ENCODE measurements around the gene CCDC59. TPM values are rescaled to one million over a fixed set of nuclear protein-coding genes. Genes with fewer than 3 reads are reported as not detected.

The CCDC59 gene
- total RNA-seq = 10 to 100 TPM; 36.6 to 41.8 TPM

GRCh38 chr12:82358200-82359114 is at the start of gene CCDC59, which contains the start of gene METTL25:
Gene CCDC59 (minus strand): TSS chr12:82358387. CDS start chr12:82358376, 11 bp downstream.
Gene METTL25 (plus strand): TSS chr12:82358529. CDS start chr12:82358566, 37 bp downstream.
- peaks cover 0 to 41% of the 10 kb centered on the region in 2 donors for H3K4me1 ChIP-seq

GRCh38 chr12:82407481-82407880 is 49.3 kb upstream of the CCDC59 start:
- no peaks in the 10 kb centered on the region for H3K4me1 ChIP-seq
- H3K27me3 ChIP-seq = no peaks in the 10 kb centered on the region
- no peaks in the 10 kb centered on the region for H3K36me3 ChIP-seq
- no peaks in the 10 kb centered on the region for H3K9me3 ChIP-seq
- no peak for DNase-seq (ENCODE audit: low spot score)
- H3K4me3 ChIP-seq = no peak overlapping the region
- H3K27ac ChIP-seq = no peak overlapping the region
- no peak for TF ChIP-seq CTCF (IDR thresholded peaks at IDR 0.05)

More at GRCh38 chr12:82358200-82359114, at the start of gene CCDC59, which contains the start of gene METTL25:
- peak; percentile 99 to 100 for TF ChIP-seq CTCF (IDR thresholded peaks at IDR 0.05)
- no peaks in the 10 kb centered on the region for H3K9me3 ChIP-seq
- peak within 1 kb of the TSS; percentile 76 to 85 for H3K4me3 ChIP-seq
- no peaks in the 10 kb centered on the region for H3K27me3 ChIP-seq
- DNase-seq (ENCODE audit: low spot score) = peak; percentile 98
- H3K27ac ChIP-seq = peak within 1 kb of the TSS; percentile 89 to 95
- peaks cover 4% of the 10 kb centered on the region for H3K36me3 ChIP-seq

- Histone ChIP-seq H3K4me1 (no peaks in the 10 kb centered on the region), H3K27ac (no peak overlapping the region), H3K4me3 (no peak overlapping the region), H3K27me3 (no peaks in the 10 kb centered on the region), H3K36me3 (no peaks in the 10 kb centered on the region), H3K9me3 (no peaks in the 10 kb centered on the region)
- DNase-seq (ENCODE audit: low spot score) = no peak
- TF ChIP-seq CTCF (IDR thresholded peaks at IDR 0.05) = no peak
Measured at GRCh38 chr12:82406651-82407050, 48.5 kb upstream of the CCDC59 start.

GRCh38 chr12:82400819-82401218 is 42.6 kb upstream of the CCDC59 start:
- TF ChIP-seq CTCF (IDR thresholded peaks at IDR 0.05) = no peak
- Histone ChIP-seq H3K9me3 (no peaks in the 10 kb centered on the region), H3K4me3 (no peak overlapping the region), H3K27me3 (no peaks in the 10 kb centered on the region), H3K36me3 (peaks cover 13% of the 10 kb centered on the region), H3K4me1 (no peaks in the 10 kb centered on the region), H3K27ac (no peak overlapping the region)
- no peak for DNase-seq (ENCODE audit: low spot score)

- peaks cover 18% of the 10 kb centered on the region for H3K36me3 ChIP-seq
- H3K9me3 ChIP-seq = no peaks in the 10 kb centered on the region
- TF ChIP-seq CTCF (IDR thresholded peaks at IDR 0.05) = no peak
- no peaks in the 10 kb centered on the region for H3K4me1 ChIP-seq
- H3K27me3 ChIP-seq = no peaks in the 10 kb centered on the region
- no peak overlapping the region for H3K4me3 ChIP-seq
- no peak for DNase-seq (ENCODE audit: low spot score)
- H3K27ac ChIP-seq = no peak overlapping the region
Measured at GRCh38 chr12:82398879-82399278, 40.7 kb upstream of the CCDC59 start.

Data from right atrium auricular region (tissue), 2 donors.